ENCODE measurements around the gene TMEM39B.
"Not testable (repeated sequence)": the region's sequence is repeated elsewhere in the genome, so short reads cannot be mapped to it uniquely, and the experiment has no call there.

The TMEM39B gene

DNA sequence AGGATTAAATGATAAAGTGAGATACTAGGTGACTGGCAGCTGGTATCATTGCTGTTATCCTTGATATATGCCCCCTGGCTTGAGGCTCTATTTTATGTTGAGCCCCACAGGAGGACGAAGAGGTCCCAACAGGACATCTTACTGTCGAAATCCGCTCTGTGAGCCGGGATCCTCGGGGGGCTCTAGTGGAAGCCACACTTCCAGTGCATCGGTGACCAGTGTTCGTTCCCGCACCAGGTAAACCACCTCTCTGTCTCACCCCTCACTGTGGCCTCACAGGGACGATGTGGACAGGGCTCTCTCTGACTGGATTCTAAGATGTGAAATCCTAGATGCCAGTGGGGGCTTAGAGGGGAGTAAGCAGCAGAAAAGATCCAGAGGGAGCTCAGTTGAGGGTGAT is 2.1 kb downstream of the TMEM39B start:
- ATAC-seq (replicated peaks; ENCODE audit: extremely low read depth, poor library complexity, severe bottlenecking), result no peak
- Mint-ChIP-seq H3K27ac (ENCODE audit: low read depth) (peak overlapping the region; percentile 4), H3K36me3 (ENCODE audit: insufficient read depth) (peaks cover 25% of the 10 kb centered on the region), H3K27me3 (no peaks in the 10 kb centered on the region), H3K4me3 (peak overlapping the region; percentile 26), H3K4me1 (peaks cover 28% of the 10 kb centered on the region), H3K9me3 (no peaks in the 10 kb centered on the region)
- no peak for DNase-seq (ENCODE audit: low spot score in 2 of 2)

DNA sequence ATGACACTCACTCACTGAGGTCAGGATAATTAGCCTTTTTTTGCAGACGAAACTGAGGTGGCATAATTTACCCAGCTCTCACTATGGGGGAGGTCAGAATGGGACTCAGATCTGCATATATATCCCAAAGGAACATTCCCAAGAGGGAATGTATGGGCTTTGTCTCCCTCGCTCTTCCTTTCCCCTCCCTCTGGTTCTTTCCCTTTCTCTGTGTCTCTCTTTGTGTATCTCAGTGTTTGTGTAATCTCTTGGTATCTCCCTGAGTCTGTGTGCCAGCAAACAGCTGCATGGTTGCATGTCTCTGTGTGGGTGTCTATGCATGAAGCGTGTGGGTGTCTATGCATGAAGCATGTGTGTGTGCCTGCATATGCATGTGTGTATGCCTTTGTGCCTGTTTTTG is 4.7 kb downstream of the TMEM39B start:
- Mint-ChIP-seq H3K27ac (ENCODE audit: low read depth) (no peak overlapping the region), H3K9me3 (no peaks in the 10 kb centered on the region), H3K36me3 (ENCODE audit: insufficient read depth) (peaks cover 27% of the 10 kb centered on the region), H3K27me3 (no peaks in the 10 kb centered on the region), H3K4me1 (peaks cover 19% of the 10 kb centered on the region), H3K4me3 (no peak overlapping the region)
- ATAC-seq (replicated peaks; ENCODE audit: extremely low read depth, poor library complexity, severe bottlenecking) (no peak), DNase-seq (ENCODE audit: low spot score in 2 of 2) (no peak)

DNA sequence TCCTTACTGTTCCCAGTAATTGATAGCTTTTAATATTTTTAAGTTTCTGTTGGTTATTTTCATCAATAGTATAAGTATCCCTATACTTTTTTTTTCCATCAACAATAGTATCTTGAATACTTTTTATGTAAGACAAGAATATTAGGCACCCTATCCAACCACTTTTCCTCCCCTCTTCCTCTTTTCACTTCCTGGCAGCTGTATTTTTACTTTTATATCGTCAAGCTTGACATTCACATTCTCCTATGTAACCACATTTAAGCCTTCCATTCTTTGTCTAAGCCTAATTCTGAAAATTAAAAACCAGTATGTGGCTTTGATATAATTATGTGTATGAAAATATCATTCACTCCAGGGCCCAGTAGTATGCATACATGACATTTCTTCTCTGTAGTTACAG is 9.3 kb downstream of the TMEM39B start:
- no peaks in the 10 kb centered on the region for H3K9me3 Mint-ChIP-seq
- ATAC-seq (replicated peaks; ENCODE audit: extremely low read depth, poor library complexity, severe bottlenecking), result no peak
- no peaks in the 10 kb centered on the region for H3K4me1 Mint-ChIP-seq
- peaks cover 18% of the 10 kb centered on the region for H3K36me3 Mint-ChIP-seq (ENCODE audit: insufficient read depth)
- no peak for DNase-seq (ENCODE audit: low spot score in 2 of 2)
- H3K4me3 Mint-ChIP-seq, result no peak overlapping the region
- no peaks in the 10 kb centered on the region for H3K27me3 Mint-ChIP-seq
- no peak overlapping the region for H3K27ac Mint-ChIP-seq (ENCODE audit: low read depth)

DNA sequence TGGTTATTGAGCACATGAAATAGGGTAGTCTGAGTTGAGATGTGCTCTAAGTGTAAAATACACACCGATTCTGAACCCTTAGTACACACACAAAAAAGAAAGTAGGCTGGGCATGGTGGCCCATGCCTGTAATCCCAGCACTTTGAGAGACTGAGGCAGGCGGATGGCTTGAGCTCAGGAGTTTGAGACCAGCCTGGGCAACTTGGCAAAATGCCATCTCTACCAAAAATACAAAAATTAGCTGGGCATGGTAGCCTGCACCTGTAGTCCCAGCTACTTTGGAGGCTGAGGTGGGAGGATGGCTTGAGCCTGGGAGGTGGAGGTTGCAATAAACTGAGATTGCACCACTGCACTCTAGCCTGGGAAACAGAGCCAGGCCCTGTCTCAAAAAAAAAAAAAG is 13.6 kb downstream of the TMEM39B start:
- H3K4me1 Mint-ChIP-seq; H3K27ac Mint-ChIP-seq (ENCODE audit: low read depth); H3K27me3 Mint-ChIP-seq; H3K4me3 Mint-ChIP-seq; DNase-seq (ENCODE audit: low spot score in 2 of 2); H3K9me3 Mint-ChIP-seq; ATAC-seq (replicated peaks; ENCODE audit: extremely low read depth, poor library complexity, severe bottlenecking); H3K36me3 Mint-ChIP-seq (ENCODE audit: insufficient read depth): not testable (repeated sequence)

DNA sequence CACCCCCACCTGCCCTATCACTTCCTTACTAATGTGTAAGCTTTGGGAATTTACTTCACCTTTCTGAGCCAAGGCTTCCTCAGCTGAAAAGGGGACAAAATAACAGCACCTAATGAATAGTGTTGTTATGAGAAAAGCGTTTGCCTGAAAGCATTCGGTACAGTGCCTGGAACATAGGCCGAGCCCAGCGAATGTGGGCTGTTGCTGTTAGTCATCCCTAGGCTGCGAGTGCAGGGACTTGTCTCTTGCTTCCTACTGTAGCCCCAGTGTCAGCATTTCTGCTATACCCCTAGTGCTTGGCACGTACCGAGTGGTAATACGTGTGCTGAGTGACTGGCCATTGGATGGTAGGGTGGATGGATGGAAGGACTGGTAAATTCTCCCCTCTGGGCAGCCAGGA is 18.4 kb downstream of the TMEM39B start:
- no peaks in the 10 kb centered on the region for H3K9me3 Mint-ChIP-seq
- DNase-seq (ENCODE audit: low spot score in 2 of 2) (no peak), ATAC-seq (replicated peaks; ENCODE audit: extremely low read depth, poor library complexity, severe bottlenecking) (no peak)
- H3K36me3 Mint-ChIP-seq (ENCODE audit: insufficient read depth), result peaks cover 21% of the 10 kb centered on the region
- H3K27ac Mint-ChIP-seq (ENCODE audit: low read depth), result no peak overlapping the region
- no peaks in the 10 kb centered on the region for H3K4me1 Mint-ChIP-seq
- no peaks in the 10 kb centered on the region for H3K27me3 Mint-ChIP-seq
- no peak overlapping the region for H3K4me3 Mint-ChIP-seq

DNA sequence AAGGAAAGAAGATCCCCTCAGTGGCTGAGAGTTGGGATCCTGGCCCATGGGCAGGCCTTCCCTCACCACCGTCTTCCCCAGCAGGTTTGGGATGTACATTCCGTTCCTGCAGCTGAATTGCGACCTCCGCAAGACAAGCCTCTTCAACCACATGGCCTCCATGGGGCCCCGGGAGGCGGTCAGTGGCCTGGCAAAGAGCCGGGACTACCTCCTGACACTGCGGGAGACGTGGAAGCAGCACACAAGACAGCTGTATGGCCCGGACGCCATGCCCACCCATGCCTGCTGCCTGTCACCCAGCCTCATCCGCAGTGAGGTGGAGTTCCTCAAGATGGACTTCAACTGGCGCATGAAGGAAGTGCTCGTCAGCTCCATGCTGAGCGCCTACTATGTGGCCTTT is 18.9 kb downstream of the TMEM39B start:
- Mint-ChIP-seq H3K4me1 (no peaks in the 10 kb centered on the region), H3K27ac (ENCODE audit: low read depth) (no peak overlapping the region), H3K9me3 (no peaks in the 10 kb centered on the region), H3K4me3 (no peak overlapping the region), H3K27me3 (no peaks in the 10 kb centered on the region), H3K36me3 (ENCODE audit: insufficient read depth) (peaks cover 21% of the 10 kb centered on the region)
- no peak for ATAC-seq (replicated peaks; ENCODE audit: extremely low read depth, poor library complexity, severe bottlenecking)
- DNase-seq (ENCODE audit: low spot score in 2 of 2), result no peak

- H3K4me1 Mint-ChIP-seq, result no peaks in the 10 kb centered on the region
- no peaks in the 10 kb centered on the region for H3K27me3 Mint-ChIP-seq
- H3K9me3 Mint-ChIP-seq, result no peaks in the 10 kb centered on the region
- H3K36me3 Mint-ChIP-seq (ENCODE audit: insufficient read depth), result peaks cover 37% of the 10 kb centered on the region
- no peak overlapping the region for H3K4me3 Mint-ChIP-seq
- DNase-seq (ENCODE audit: low spot score in 2 of 2), result no peak
- no peak overlapping the region for H3K27ac Mint-ChIP-seq (ENCODE audit: low read depth)
- no peak for ATAC-seq (replicated peaks; ENCODE audit: extremely low read depth, poor library complexity, severe bottlenecking)
Observed at GRCh38 chr1:32094746-32095521, 22.2 kb downstream of the TMEM39B start.

DNA sequence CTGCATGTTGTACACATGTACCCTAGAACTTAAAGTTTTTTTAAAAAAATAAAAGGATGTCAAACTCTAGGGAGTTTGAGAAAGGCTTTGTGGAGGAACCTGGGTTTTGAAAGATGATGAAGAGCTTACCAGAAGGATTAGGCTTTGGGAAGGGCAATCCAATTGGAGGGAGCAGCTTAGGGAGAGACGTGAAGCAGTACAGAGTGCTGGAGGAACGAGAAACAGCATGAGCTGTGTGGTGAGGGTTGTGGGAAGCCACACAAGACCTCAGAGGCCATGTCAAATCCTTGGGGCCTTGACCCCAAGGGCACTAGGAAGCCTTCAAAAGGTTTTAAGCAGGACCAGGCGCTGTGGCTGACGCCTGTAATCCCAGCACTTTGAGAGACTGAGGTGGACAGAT is 26.7 kb downstream of the TMEM39B start:
- H3K4me1 Mint-ChIP-seq, result no peaks in the 10 kb centered on the region
- no peaks in the 10 kb centered on the region for H3K9me3 Mint-ChIP-seq
- no peaks in the 10 kb centered on the region for H3K27me3 Mint-ChIP-seq
- DNase-seq (ENCODE audit: low spot score in 2 of 2) (no peak), ATAC-seq (replicated peaks; ENCODE audit: extremely low read depth, poor library complexity, severe bottlenecking) (no peak)
- H3K36me3 Mint-ChIP-seq (ENCODE audit: insufficient read depth), result peaks cover 29% of the 10 kb centered on the region
- H3K4me3 Mint-ChIP-seq, result no peak overlapping the region
- no peak overlapping the region for H3K27ac Mint-ChIP-seq (ENCODE audit: low read depth)

DNA sequence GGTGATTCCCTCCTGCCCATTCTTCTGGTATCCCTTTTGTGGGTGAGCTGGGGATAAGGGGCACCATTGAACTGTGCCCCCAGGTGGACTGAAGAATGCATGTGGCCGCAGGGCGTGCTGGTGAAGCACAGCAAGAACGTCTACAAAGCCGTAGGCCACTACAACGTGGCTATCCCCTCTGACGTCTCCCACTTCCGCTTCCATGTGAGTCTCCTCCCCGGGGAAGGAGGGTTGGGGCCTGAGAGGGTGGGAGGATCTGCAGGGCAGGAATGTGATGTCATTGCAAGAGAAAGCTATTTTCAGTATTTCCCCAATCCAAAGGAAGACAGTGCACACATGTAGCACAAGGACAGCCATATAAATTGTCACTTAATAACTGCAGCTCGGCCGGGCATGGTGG is 27.6 kb downstream of the TMEM39B start:
- Mint-ChIP-seq H3K4me1 (no peaks in the 10 kb centered on the region), H3K27ac (ENCODE audit: low read depth) (no peak overlapping the region), H3K4me3 (no peak overlapping the region), H3K27me3 (no peaks in the 10 kb centered on the region), H3K9me3 (no peaks in the 10 kb centered on the region), H3K36me3 (ENCODE audit: insufficient read depth) (peaks cover 27% of the 10 kb centered on the region)
- no peak for DNase-seq (ENCODE audit: low spot score in 2 of 2)
- no peak for ATAC-seq (replicated peaks; ENCODE audit: extremely low read depth, poor library complexity, severe bottlenecking)

DNA sequence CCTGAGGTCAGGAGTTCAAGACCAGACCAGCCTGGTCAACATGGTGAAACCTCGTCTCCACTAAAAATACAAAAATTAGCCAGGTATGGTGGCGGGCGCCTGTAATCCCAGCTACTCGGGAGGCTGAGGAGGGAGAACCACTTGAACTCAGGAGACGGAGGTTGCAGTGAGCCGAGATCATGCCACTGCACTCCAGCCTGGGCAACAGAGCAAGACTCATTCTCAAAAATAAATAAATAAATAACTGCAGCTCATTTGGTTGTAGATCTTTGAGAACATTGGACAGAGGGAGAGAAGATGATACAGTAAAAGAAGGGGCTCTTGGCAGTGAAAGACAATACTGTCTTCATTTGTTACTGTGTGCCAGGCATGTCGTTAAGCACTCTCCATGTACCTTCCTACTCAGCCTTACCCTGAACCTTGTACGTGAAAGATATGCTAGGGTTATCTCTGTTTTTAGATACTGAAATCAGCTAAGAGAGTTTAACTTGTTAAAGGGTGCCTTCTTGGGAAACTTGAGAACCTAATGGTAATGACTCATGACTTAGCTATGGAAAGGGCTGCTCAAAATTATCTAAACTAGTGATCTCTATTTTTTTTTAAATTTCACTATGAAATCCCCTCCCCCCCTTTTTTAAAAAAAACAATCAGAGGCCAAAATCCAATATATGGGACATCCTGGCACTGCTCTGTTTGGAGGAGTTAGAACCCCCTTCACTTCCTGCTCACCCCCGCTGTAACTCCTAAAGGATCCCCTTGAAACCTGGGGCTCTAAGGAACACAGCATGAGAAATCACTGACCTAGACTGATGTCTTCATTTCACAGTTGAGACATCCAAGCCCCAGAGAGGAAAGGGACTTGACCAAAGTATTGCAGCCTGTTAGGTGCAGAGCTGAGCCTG is 28.3 kb downstream of the TMEM39B start:
- ATAC-seq (replicated peaks; ENCODE audit: extremely low read depth, poor library complexity, severe bottlenecking), result no peak
- Mint-ChIP-seq H3K4me1 (no peaks in the 10 kb centered on the region), H3K36me3 (ENCODE audit: insufficient read depth) (peaks cover 23% of the 10 kb centered on the region), H3K4me3 (no peak overlapping the region), H3K9me3 (no peaks in the 10 kb centered on the region), H3K27me3 (no peaks in the 10 kb centered on the region), H3K27ac (ENCODE audit: low read depth) (no peak overlapping the region)
- DNase-seq (ENCODE audit: low spot score in 2 of 2), result no peak

- no peak overlapping the region for H3K4me3 Mint-ChIP-seq
- no peaks in the 10 kb centered on the region for H3K9me3 Mint-ChIP-seq
- H3K36me3 Mint-ChIP-seq (ENCODE audit: insufficient read depth), result peaks cover 18% of the 10 kb centered on the region
- DNase-seq (ENCODE audit: low spot score in 2 of 2) (no peak), ATAC-seq (replicated peaks; ENCODE audit: extremely low read depth, poor library complexity, severe bottlenecking) (no peak)
- H3K4me1 Mint-ChIP-seq, result peaks cover 22% of the 10 kb centered on the region
- H3K27me3 Mint-ChIP-seq, result no peaks in the 10 kb centered on the region
- H3K27ac Mint-ChIP-seq (ENCODE audit: low read depth), result no peak overlapping the region
Observed at GRCh38 chr1:32104127-32104526, 31.4 kb downstream of the TMEM39B start.

- H3K36me3 Mint-ChIP-seq (ENCODE audit: insufficient read depth), result peaks cover 24% of the 10 kb centered on the region
- DNase-seq (ENCODE audit: low spot score in 2 of 2) (no peak), ATAC-seq (replicated peaks; ENCODE audit: extremely low read depth, poor library complexity, severe bottlenecking) (no peak)
- H3K9me3 Mint-ChIP-seq, result no peaks in the 10 kb centered on the region
- H3K27ac Mint-ChIP-seq (ENCODE audit: low read depth), result no peak overlapping the region
- no peak overlapping the region for H3K4me3 Mint-ChIP-seq
- H3K27me3 Mint-ChIP-seq, result no peaks in the 10 kb centered on the region
- H3K4me1 Mint-ChIP-seq, result peaks cover 31% of the 10 kb centered on the region
Observed at GRCh38 chr1:32105338-32105737, 32.6 kb downstream of the TMEM39B start.

Data from central memory CD8-positive, alpha-beta T cell (primary cell).